ENCODE data around the gene ZNF750. TPM values are rescaled to one million over a fixed set of nuclear protein-coding genes. Genes with fewer than 3 reads are reported as not detected.

ZNF750 gene
- total RNA-seq, 1 experiment from 2014 or later, result 0.14 TPM

GRCh38 chr17:82851381-82851780 lies 11.6 kb upstream of the ZNF750 start:
- Histone ChIP-seq H3K4me1 (no peaks in the 10 kb centered on the region), H3K9me3 (no peaks in the 10 kb centered on the region; the same call in 1 of the 2 replicates), H3K27me3 (replicated peaks; ENCODE audit: control insufficient read depth, insufficient read depth, low read length) (no peaks in the 10 kb centered on the region), H3K4me3 (ENCODE audit: low read depth, low read length) (no peak overlapping the region), H3K36me3 (ENCODE audit: control insufficient read depth, insufficient read depth, low read length) (peaks cover 2% of the 10 kb centered on the region; the same call in 1 of the 2 replicates)
- no peak overlapping the region for H3K27ac Mint-ChIP-seq (ENCODE audit: unreplicated experiment)
- TF ChIP-seq CTCF (IDR thresholded peaks at IDR 0.05; ENCODE audit: insufficient read depth in 1 of 2, low read depth in 1 of 2, low read length in 1 of 2, severe bottlenecking in 1 of 2, unreplicated experiment in 1 of 2), result no peak
- H3K4me3 Mint-ChIP-seq (ENCODE audit: unreplicated experiment), result no peak overlapping the region
- intact Hi-C loops (cut with micrococcal nuclease; ENCODE audit: unreplicated experiment), result no loop called here
- ChIA-PET POLR2A (no interaction called here), CTCF (no interaction called here)
- H3K36me3 Mint-ChIP-seq (ENCODE audit: insufficient read depth, unreplicated experiment), result peaks cover 13% of the 10 kb centered on the region
- DNase-seq, result no peak
- H3K4me1 Mint-ChIP-seq (ENCODE audit: low read depth, unreplicated experiment), result no peaks in the 10 kb centered on the region
- no TSS peak for BruUV-seq (replicated peaks)
- no peaks in the 10 kb centered on the region for H3K27me3 Mint-ChIP-seq (ENCODE audit: insufficient read depth, unreplicated experiment)
- no peaks in the 10 kb centered on the region for H3K9me3 Mint-ChIP-seq (ENCODE audit: unreplicated experiment)

- no TSS peak for BruUV-seq (replicated peaks)
- peaks cover 2% of the 10 kb centered on the region; the same call in 1 of the 2 replicates for H3K36me3 ChIP-seq (ENCODE audit: control insufficient read depth, insufficient read depth, low read length)
- no peak overlapping the region for H3K4me3 ChIP-seq (ENCODE audit: low read depth, low read length)
- no peaks in the 10 kb centered on the region for H3K27me3 ChIP-seq (replicated peaks; ENCODE audit: control insufficient read depth, insufficient read depth, low read length)
- Mint-ChIP-seq H3K27me3 (ENCODE audit: insufficient read depth, unreplicated experiment) (no peaks in the 10 kb centered on the region), H3K27ac (ENCODE audit: unreplicated experiment) (no peak overlapping the region), H3K4me3 (ENCODE audit: unreplicated experiment) (no peak overlapping the region), H3K4me1 (ENCODE audit: low read depth, unreplicated experiment) (no peaks in the 10 kb centered on the region), H3K9me3 (ENCODE audit: unreplicated experiment) (no peaks in the 10 kb centered on the region), H3K36me3 (ENCODE audit: insufficient read depth, unreplicated experiment) (peaks cover 17% of the 10 kb centered on the region)
- intact Hi-C loops (cut with micrococcal nuclease; ENCODE audit: unreplicated experiment), result no loop called here
- H3K4me1 ChIP-seq, result no peaks in the 10 kb centered on the region
- CTCF ChIA-PET, result no interaction called here
- DNase-seq, result no peak
- POLR2A ChIA-PET, result no interaction called here
- no peaks in the 10 kb centered on the region; the same call in 1 of the 2 replicates for H3K9me3 ChIP-seq
- no peak for TF ChIP-seq CTCF (IDR thresholded peaks at IDR 0.05; ENCODE audit: insufficient read depth in 1 of 2, low read depth in 1 of 2, low read length in 1 of 2, severe bottlenecking in 1 of 2, unreplicated experiment in 1 of 2)
Observed at GRCh38 chr17:82849076-82849945, 9.5 kb upstream of the ZNF750 start.

GRCh38 chr17:82848022-82848592 lies 8.3 kb upstream of the ZNF750 start:
- Histone ChIP-seq H3K36me3 (ENCODE audit: control insufficient read depth, insufficient read depth, low read length) (peaks cover 2% of the 10 kb centered on the region; the same call in 1 of the 2 replicates), H3K4me3 (ENCODE audit: low read depth, low read length) (no peak overlapping the region), H3K4me1 (no peaks in the 10 kb centered on the region), H3K9me3 (no peaks in the 10 kb centered on the region; the same call in 1 of the 2 replicates), H3K27me3 (replicated peaks; ENCODE audit: control insufficient read depth, insufficient read depth, low read length) (no peaks in the 10 kb centered on the region)
- Mint-ChIP-seq H3K27me3 (ENCODE audit: insufficient read depth, unreplicated experiment) (no peaks in the 10 kb centered on the region), H3K36me3 (ENCODE audit: insufficient read depth, unreplicated experiment) (peaks cover 17% of the 10 kb centered on the region), H3K9me3 (ENCODE audit: unreplicated experiment) (no peaks in the 10 kb centered on the region), H3K4me3 (ENCODE audit: unreplicated experiment) (no peak overlapping the region), H3K4me1 (ENCODE audit: low read depth, unreplicated experiment) (no peaks in the 10 kb centered on the region), H3K27ac (ENCODE audit: unreplicated experiment) (no peak overlapping the region)
- DNase-seq, result no peak
- intact Hi-C loops (cut with micrococcal nuclease; ENCODE audit: unreplicated experiment), result no loop called here
- no TSS peak for BruUV-seq (replicated peaks)
- no peak for TF ChIP-seq CTCF (IDR thresholded peaks at IDR 0.05; ENCODE audit: insufficient read depth in 1 of 2, low read depth in 1 of 2, low read length in 1 of 2, severe bottlenecking in 1 of 2, unreplicated experiment in 1 of 2)
- POLR2A ChIA-PET, result no interaction called here
- CTCF ChIA-PET, result interaction anchor here (0.6 kb wide), 1 partner anchor 68 kb away, joined by 3 read pairs; no protein-coding TSS in a partner anchor
